Esophagus muscularis mucosa (tissue), 4 donors: ENCODE results near the gene CNNM1. TPM values are rescaled to one million over a fixed set of nuclear protein-coding genes. Genes with fewer than 3 reads are reported as not detected.

Source experiments
- DNase-seq: peaks from one replicate; pipeline ENCODE4 v3.0.0-alpha.2; 2017; ENCODE audit errors: extremely low spot score
- H3K27ac ChIP-seq, 4 donors: fragments of 200-600 bp; sonication (generic); replicated peaks in 1 of 4; 1 replicate in 3 of 4; 2 replicates in 1 of 4; pipeline ENCODE4 v1.5.1; 2016 to 2019; ENCODE audit warnings: mild to moderate bottlenecking in 1 of 4
- H3K27me3 ChIP-seq, 4 donors: fragments of 200-600 bp; sonication (generic); one replicate each; pipeline versions ENCODE4 v1.5.1 to v1.6.0; 2016 to 2019
- H3K36me3 ChIP-seq, 4 donors: fragments of 200-600 bp; sonication (generic); one replicate each; pipeline ENCODE4 v1.5.1; 2016 to 2019
- H3K4me1 ChIP-seq, 4 donors: fragments of 200-600 bp; sonication (generic); one replicate each; pipeline ENCODE4 v1.5.1; 2016 to 2019
- H3K4me3 ChIP-seq, 4 donors: fragments of 200-600 bp; sonication (generic); 1 replicate in 2 of 4; 2 replicates in 2 of 4; pipeline ENCODE4 v1.5.1; 2016 to 2019; ENCODE audit warnings: mild to moderate bottlenecking in 4 of 4, moderate library complexity in 1 of 4
- H3K9me3 ChIP-seq, 4 donors: fragments of 200-600 bp; sonication (generic); 1 replicate in 3 of 4; 2 replicates in 1 of 4; pipeline ENCODE4 v1.5.1; 2016 to 2019
- EP300 ChIP-seq: sonication (generic); formaldehyde crosslinking; IDR thresholded peaks from one replicate; pipeline ENCODE4 v1.6.1; 2017; ENCODE audit warnings: antibody characterized with exemption
- POLR2A ChIP-seq: fragments of 450-650 bp; IDR thresholded peaks from one replicate; pipeline ENCODE4 v1.6.1; 2017; ENCODE audit warnings: antibody characterized with exemption, moderate library complexity, mild to moderate bottlenecking, low read depth
- POLR2AphosphoS5 ChIP-seq, 2 donors: sonication (generic); formaldehyde crosslinking; IDR thresholded peaks; one replicate each; pipeline ENCODE4 v1.6.1; 2017; ENCODE audit warnings: antibody characterized with exemption in 2 of 2
- WGBS: methylation state at CpG from one replicate; pipeline ENCODE4 v1.1.5; 2018; 5-methylcytosine and 5-hydroxymethylcytosine counted together
- intact Hi-C: fragments of 100-400 bp; cut with DNase I; formaldehyde crosslinking; loops from one replicate; pipeline ENCODE4 v1.15.1; 2023
- total RNA-seq, 4 donors: library from RNA; depleted of rRNA; stranded (reverse); fragments of >200 nt; gene quantifications; one replicate each; pipeline versions ENCODE4 v1.1.0 to v1.2.1, GENCODE V29; 2016
- TF ChIP-seq, protein P1 (sequence below), 3 experiments: fragments of 200-600 bp in 2 of 3; fragments of 450-650 bp in 1 of 3; sonication (generic) in 2 of 3; IDR thresholded peaks; one replicate each; pipeline ENCODE4 v1.5.1; 2017 to 2019; ENCODE audit warnings: antibody characterized with exemption in 3 of 3, mild to moderate bottlenecking in 2 of 3, moderate library complexity in 1 of 3

Gene CNNM1
- total RNA-seq, 4 donors from 2014 or later, result 1.7 to 3.4 (median 2.7) TPM

DNA sequence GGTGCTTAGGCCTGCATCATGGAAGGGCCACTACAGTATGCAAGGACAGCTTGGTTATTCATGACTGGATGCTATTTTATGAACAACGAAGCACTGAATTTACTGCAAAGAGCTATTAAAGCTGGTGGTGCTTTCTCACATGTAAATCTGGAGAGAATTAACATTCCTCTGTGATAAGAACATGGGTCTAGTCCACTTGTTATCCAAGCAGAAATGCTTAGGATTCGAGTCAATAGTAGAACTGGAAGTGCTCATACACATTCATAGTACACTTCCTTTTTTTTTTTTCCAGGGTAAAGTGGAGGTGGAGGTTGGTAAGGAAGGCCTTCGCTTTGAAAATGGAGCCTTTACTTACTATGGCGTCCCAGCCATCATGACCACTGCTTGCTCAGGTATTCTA is 35.0 kb downstream of the CNNM1 start:
- WGBS, result 83% methylated on average over 4 of the region's 4 CpGs
- Histone ChIP-seq H3K27me3 (no peaks in the 10 kb centered on the region), H3K36me3 (peaks cover 0 to 11% (median 3%) of the 10 kb centered on the region in 4 donors), H3K4me1 (no peaks in the 10 kb centered on the region), H3K9me3 (no peaks in the 10 kb centered on the region), H3K27ac (no peak overlapping the region), H3K4me3 (no peak overlapping the region)
- TF ChIP-seq EP300 (no peak), POLR2A (no peak), POLR2AphosphoS5 (IDR thresholded peaks at IDR 0.05) (no peak)
- TF ChIP-seq, protein P1, sequence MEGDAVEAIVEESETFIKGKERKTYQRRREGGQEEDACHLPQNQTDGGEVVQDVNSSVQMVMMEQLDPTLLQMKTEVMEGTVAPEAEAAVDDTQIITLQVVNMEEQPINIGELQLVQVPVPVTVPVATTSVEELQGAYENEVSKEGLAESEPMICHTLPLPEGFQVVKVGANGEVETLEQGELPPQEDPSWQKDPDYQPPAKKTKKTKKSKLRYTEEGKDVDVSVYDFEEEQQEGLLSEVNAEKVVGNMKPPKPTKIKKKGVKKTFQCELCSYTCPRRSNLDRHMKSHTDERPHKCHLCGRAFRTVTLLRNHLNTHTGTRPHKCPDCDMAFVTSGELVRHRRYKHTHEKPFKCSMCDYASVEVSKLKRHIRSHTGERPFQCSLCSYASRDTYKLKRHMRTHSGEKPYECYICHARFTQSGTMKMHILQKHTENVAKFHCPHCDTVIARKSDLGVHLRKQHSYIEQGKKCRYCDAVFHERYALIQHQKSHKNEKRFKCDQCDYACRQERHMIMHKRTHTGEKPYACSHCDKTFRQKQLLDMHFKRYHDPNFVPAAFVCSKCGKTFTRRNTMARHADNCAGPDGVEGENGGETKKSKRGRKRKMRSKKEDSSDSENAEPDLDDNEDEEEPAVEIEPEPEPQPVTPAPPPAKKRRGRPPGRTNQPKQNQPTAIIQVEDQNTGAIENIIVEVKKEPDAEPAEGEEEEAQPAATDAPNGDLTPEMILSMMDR (IDR thresholded peaks at IDR 0.05), result no peak
- no peak for DNase-seq
- intact Hi-C loops, result no loop called here

DNA sequence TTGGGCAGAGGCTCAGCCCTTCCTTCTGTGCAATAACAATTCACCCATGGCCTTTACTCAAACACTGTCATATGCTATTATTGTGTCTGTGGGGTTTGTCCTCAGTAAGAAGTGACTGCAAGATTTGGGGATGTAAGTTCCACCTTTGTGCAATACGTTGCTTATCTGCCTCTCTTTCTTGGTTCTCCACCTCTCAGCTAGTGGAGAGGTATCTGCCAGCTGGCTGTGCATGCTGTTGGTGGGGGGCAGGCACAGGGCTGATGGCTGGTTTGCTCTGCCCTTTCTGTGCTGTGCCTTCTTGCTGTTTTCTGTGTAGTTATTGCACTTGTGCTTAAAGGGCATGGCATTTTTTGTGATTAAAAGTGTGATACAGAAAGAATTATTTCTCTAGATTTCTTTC is 36.2 kb downstream of the CNNM1 start:
- Histone ChIP-seq H3K27ac (no peak overlapping the region), H3K36me3 (peaks cover 0 to 11% (median 3%) of the 10 kb centered on the region in 4 donors), H3K9me3 (no peaks in the 10 kb centered on the region), H3K4me1 (no peaks in the 10 kb centered on the region), H3K27me3 (no peaks in the 10 kb centered on the region), H3K4me3 (no peak overlapping the region)
- 42% methylated on average over 1 of the region's 1 CpG for WGBS
- DNase-seq, result no peak
- TF ChIP-seq, protein P1 (IDR thresholded peaks at IDR 0.05), result no peak
- TF ChIP-seq POLR2AphosphoS5 (IDR thresholded peaks at IDR 0.05) (no peak), EP300 (no peak), POLR2A (no peak)
- intact Hi-C loops, result no loop called here

DNA sequence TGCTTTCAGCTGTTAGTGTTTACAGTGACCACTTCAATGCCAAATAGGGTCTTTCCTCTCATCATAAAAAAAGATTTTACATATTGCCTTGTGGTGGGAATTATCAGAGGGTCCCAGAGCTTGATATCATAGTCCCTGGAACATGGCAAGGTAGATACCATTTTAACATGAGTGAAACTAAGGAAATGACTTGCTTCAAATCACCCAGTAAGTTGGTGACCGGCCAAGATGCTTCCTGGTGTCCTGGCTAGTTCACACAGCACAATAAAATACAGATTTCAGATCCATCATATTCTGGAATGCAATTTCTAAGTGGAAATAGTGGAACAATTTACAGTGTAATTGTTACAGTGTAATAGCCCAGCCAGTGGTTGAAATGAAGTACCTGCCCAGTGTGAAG is 36.6 kb downstream of the CNNM1 start:
- H3K9me3 ChIP-seq, result no peaks in the 10 kb centered on the region
- H3K27me3 ChIP-seq, result no peaks in the 10 kb centered on the region
- DNase-seq, result no peak
- H3K4me3 ChIP-seq, result no peak overlapping the region
- 78% methylated on average over 1 of the region's 1 CpG for WGBS
- H3K27ac ChIP-seq, result no peak overlapping the region
- TF ChIP-seq POLR2AphosphoS5 (IDR thresholded peaks at IDR 0.05) (no peak), POLR2A (no peak), EP300 (no peak)
- TF ChIP-seq, protein P1 (IDR thresholded peaks at IDR 0.05), result no peak
- no peaks in the 10 kb centered on the region for H3K4me1 ChIP-seq
- intact Hi-C loops, result no loop called here
- H3K36me3 ChIP-seq, result peaks cover 0 to 11% (median 3%) of the 10 kb centered on the region in 4 donors

DNA sequence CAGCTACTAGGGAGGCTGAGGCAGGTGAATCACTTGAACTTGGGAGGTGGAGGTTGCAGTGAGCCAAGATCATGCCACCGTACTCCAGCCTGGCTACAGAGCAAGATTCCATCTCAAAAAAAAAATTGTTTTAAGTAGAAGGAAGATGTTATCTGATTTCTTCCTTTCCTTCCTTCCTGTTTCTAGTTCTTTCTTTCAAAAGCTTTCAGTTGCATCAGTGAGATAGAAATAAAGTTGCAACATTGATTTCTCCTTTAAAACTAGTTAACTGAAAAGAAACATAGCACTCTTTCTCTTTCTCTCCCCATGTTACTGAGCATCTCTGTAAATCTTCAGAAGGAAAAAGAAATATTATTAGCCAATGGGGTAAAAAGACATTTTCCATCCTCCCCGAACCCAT is 37.5 kb downstream of the CNNM1 start:
- Histone ChIP-seq H3K4me1 (peaks cover 0 to 6% (median 0%) of the 10 kb centered on the region in 4 donors), H3K9me3 (no peaks in the 10 kb centered on the region), H3K27me3 (no peaks in the 10 kb centered on the region), H3K27ac (no peak overlapping the region), H3K36me3 (peaks cover 0 to 11% (median 3%) of the 10 kb centered on the region in 4 donors), H3K4me3 (no peak overlapping the region)
- WGBS, result 89% methylated on average over 2 of the region's 2 CpGs
- intact Hi-C loops, result no loop called here
- DNase-seq, result no peak
- TF ChIP-seq POLR2AphosphoS5 (IDR thresholded peaks at IDR 0.05) (no peak), POLR2A (no peak), EP300 (no peak)
- TF ChIP-seq, protein P1 (IDR thresholded peaks at IDR 0.05), result no peak

DNA sequence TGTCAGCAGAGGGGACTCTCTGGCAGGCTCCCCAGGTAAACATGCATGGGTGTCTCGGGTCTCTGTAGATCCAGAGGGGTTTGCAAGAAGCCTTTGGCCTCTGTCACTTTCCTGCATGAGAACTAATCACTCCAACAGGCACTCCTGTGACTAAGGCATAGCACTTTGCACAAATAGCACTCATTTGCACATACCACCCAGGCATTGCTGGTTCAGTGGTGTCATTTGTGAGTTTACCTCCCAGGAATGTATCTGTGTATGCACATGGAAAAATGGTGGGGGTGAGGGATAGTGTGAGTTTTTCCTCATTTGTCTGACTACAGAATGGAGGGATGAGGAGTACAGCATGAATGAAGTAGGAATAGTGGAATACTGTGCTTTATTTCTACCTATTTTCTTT is 39.5 kb downstream of the CNNM1 start:
- WGBS, result 58% methylated on average over 1 of the region's 1 CpG
- TF ChIP-seq EP300 (no peak), POLR2A (no peak), POLR2AphosphoS5 (IDR thresholded peaks at IDR 0.05) (no peak)
- TF ChIP-seq, protein P1 (IDR thresholded peaks at IDR 0.05), result no peak
- Histone ChIP-seq H3K4me1 (peaks cover 0 to 6% (median 0%) of the 10 kb centered on the region in 4 donors), H3K9me3 (no peaks in the 10 kb centered on the region), H3K27me3 (no peaks in the 10 kb centered on the region), H3K4me3 (no peak overlapping the region), H3K36me3 (no peaks in the 10 kb centered on the region), H3K27ac (no peak overlapping the region)
- no peak for DNase-seq
- intact Hi-C loops, result no loop called here
